ENCODE measurements around the gene STUM. TPM values are rescaled to one million over a fixed set of nuclear protein-coding genes. Genes with fewer than 3 reads are reported as not detected.

The STUM gene
- polyA plus RNA-seq, 1 of the 3 experiments (the other 2 are of a cell fraction): not detected

DNA sequence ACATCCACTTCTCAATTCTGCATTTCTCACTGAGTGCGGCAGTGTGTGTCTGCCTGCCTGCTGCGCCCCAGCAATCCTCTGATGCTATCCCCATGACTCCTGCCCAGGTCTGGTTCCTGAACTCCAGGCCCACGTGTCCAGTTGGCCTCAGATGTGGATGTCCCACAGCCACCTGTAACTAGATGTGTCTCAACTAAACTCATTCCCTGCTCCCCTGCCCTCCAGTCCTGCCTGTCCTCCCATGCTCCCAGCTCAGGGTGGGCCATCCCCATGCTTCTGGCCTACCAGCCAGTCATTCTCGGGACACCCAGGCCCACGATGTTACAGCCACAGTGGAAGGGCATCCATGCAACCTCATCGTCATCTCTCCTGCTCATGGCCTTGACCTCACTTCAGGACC, 76.8 kb downstream of the STUM start:
- no peak overlapping the region for H2AFZ ChIP-seq (ENCODE audit: low read depth)
- H3K79me2 ChIP-seq (ENCODE audit: insufficient read depth): no peaks in the 10 kb centered on the region
- H3K27me3 ChIP-seq (ENCODE audit: insufficient read depth): no peaks in the 10 kb centered on the region
- DNase-seq: no peak
- no peak for TF ChIP-seq TAF1 (IDR thresholded peaks at IDR 0.05; ENCODE audit: borderline replicate concordance, low read depth, low read length)
- H3K9ac ChIP-seq: no peak overlapping the region
- no peak overlapping the region for H3K4me3 ChIP-seq (ENCODE audit: low read depth in 2 of 2, low read length in 1 of 2)
- H3K36me3 ChIP-seq (replicated peaks in 1 of 2; ENCODE audit: control insufficient read depth in 1 of 2, insufficient read depth in 2 of 2, low read length in 1 of 2): no peaks in the 10 kb centered on the region
- H3K4me1 ChIP-seq (ENCODE audit: control insufficient read depth in 1 of 2, insufficient read depth in 2 of 2, low read depth in 1 of 2, low read length in 1 of 2): no peaks in the 10 kb centered on the region; a peak in 1 of 4 replicates
- H3K4me2 ChIP-seq: no peak overlapping the region
- H3K9me2 ChIP-seq: no peaks in the 10 kb centered on the region
- H4K20me1 ChIP-seq (ENCODE audit: insufficient read depth): no peaks in the 10 kb centered on the region
- POLR2A ChIA-PET: no interaction called here
- H3F3A ChIP-seq (replicated peaks; ENCODE audit: insufficient read depth): no peaks in the 10 kb centered on the region
- CTCF ChIA-PET: interaction anchor here (0.6 to 3.5 kb wide), 9 partner anchors 8 to 803 kb away, joined by 3 to 20 read pairs (median 5); partner anchors contain the start of gene STUM
- no peaks in the 10 kb centered on the region; the same call in 1 of the 2 replicates for H3K9me3 ChIP-seq
- 61% methylated on average over 6 of the region's 6 CpGs for WGBS (ENCODE audit: low lambda C conversion rate)
- no peak overlapping the region for H3K27ac ChIP-seq (ENCODE audit: low read depth in 2 of 2, low read length in 1 of 2)

DNA sequence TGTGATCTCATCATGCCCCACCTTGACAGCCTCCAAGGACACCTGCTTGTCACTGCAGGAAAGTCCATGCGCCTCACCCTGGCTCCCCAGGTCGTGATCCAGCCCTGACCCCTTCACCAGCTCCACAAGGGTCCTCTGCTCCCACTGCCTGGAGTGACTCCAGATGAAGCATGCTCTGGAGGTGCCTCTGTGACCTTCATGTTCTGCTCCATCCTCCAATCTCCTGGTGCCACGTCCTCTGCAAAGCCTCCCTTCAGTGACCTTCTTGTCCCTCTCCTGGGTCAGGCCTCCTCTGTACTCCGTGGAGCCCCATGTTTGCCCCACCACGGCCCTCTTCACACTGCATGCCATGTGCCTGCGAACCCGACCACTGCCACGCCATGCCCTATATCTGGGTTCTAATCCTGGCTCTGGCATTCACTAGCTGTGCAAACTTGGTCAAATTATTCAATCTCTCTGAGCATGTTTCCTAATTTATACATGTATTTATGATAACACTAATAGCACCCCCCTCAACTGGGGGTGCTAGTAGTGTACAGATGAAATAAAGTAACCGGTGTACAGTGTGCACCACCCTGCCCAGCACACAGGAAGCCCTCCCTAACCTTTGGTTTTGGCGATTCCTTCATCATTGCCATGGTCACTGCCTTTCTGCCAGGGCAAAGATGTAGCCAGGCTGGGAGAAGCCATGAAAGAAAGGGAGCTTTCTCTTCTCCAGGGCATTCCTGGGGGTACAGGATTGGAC, 77.4 kb downstream of the STUM start:
- Histone ChIP-seq H3K36me3 (replicated peaks in 1 of 2; ENCODE audit: control insufficient read depth in 1 of 2, insufficient read depth in 2 of 2, low read length in 1 of 2) (no peaks in the 10 kb centered on the region), H3K9me3 (no peaks in the 10 kb centered on the region; the same call in 1 of the 2 replicates), H3K27ac (ENCODE audit: low read depth in 2 of 2, low read length in 1 of 2) (no peak overlapping the region), H2AFZ (ENCODE audit: low read depth) (no peak overlapping the region), H4K20me1 (ENCODE audit: insufficient read depth) (no peaks in the 10 kb centered on the region), H3K9ac (no peak overlapping the region), H3K9me2 (no peaks in the 10 kb centered on the region), H3K4me1 (ENCODE audit: control insufficient read depth in 1 of 2, insufficient read depth in 2 of 2, low read depth in 1 of 2, low read length in 1 of 2) (no peaks in the 10 kb centered on the region; a peak in 1 of 4 replicates), H3K27me3 (ENCODE audit: insufficient read depth) (no peaks in the 10 kb centered on the region), H3K4me3 (ENCODE audit: low read depth in 2 of 2, low read length in 1 of 2) (no peak overlapping the region; a peak in 1 of 4 replicates), H3K4me2 (no peak overlapping the region), H3K79me2 (ENCODE audit: insufficient read depth) (no peaks in the 10 kb centered on the region), H3F3A (replicated peaks; ENCODE audit: insufficient read depth) (no peaks in the 10 kb centered on the region)
- ChIA-PET POLR2A (no interaction called here), CTCF (interaction anchor here (0.6 to 3.5 kb wide), 56 partner anchors 9 to 822 kb away, joined by 3 to 20 read pairs (median 4); partner anchors contain the start of genes PARP1 and STUM)
- no peak for DNase-seq
- TF ChIP-seq, protein P1, sequence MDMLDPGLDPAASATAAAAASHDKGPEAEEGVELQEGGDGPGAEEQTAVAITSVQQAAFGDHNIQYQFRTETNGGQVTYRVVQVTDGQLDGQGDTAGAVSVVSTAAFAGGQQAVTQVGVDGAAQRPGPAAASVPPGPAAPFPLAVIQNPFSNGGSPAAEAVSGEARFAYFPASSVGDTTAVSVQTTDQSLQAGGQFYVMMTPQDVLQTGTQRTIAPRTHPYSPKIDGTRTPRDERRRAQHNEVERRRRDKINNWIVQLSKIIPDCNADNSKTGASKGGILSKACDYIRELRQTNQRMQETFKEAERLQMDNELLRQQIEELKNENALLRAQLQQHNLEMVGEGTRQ (IDR thresholded peaks at IDR 0.05; ENCODE audit: borderline replicate concordance, low read depth, low read length): no peak
- TF ChIP-seq CHD2 (IDR thresholded peaks at IDR 0.05; ENCODE audit: low read length, partially characterized antibody) (no peak), MXI1 (IDR thresholded peaks at IDR 0.05; ENCODE audit: low read depth, low read length) (no peak), SMC3 (IDR thresholded peaks at IDR 0.05; ENCODE audit: low read depth, low read length) (no peak), RXRA (IDR thresholded peaks at IDR 0.05; ENCODE audit: borderline replicate concordance, low read depth) (no peak), YY1 (IDR thresholded peaks at IDR 0.05; ENCODE audit: low read depth) (no peak), FOXM1 (IDR thresholded peaks at IDR 0.05; ENCODE audit: low read depth) (no peak)
- TF ChIP-seq, protein P2, sequence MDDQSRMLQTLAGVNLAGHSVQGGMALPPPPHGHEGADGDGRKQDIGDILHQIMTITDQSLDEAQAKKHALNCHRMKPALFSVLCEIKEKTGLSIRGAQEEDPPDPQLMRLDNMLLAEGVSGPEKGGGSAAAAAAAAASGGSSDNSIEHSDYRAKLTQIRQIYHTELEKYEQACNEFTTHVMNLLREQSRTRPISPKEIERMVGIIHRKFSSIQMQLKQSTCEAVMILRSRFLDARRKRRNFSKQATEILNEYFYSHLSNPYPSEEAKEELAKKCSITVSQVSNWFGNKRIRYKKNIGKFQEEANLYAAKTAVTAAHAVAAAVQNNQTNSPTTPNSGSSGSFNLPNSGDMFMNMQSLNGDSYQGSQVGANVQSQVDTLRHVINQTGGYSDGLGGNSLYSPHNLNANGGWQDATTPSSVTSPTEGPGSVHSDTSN (IDR thresholded peaks at IDR 0.05): no peak
- TF ChIP-seq, protein P3, sequence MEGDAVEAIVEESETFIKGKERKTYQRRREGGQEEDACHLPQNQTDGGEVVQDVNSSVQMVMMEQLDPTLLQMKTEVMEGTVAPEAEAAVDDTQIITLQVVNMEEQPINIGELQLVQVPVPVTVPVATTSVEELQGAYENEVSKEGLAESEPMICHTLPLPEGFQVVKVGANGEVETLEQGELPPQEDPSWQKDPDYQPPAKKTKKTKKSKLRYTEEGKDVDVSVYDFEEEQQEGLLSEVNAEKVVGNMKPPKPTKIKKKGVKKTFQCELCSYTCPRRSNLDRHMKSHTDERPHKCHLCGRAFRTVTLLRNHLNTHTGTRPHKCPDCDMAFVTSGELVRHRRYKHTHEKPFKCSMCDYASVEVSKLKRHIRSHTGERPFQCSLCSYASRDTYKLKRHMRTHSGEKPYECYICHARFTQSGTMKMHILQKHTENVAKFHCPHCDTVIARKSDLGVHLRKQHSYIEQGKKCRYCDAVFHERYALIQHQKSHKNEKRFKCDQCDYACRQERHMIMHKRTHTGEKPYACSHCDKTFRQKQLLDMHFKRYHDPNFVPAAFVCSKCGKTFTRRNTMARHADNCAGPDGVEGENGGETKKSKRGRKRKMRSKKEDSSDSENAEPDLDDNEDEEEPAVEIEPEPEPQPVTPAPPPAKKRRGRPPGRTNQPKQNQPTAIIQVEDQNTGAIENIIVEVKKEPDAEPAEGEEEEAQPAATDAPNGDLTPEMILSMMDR (IDR thresholded peaks at IDR 0.05): no peak
- WGBS (ENCODE audit: low lambda C conversion rate): 67% methylated on average over 10 of the region's 10 CpGs
